HCT116 (cell line): Measurements from ENCODE around the gene GRIK4. TPM values are rescaled to one million over a fixed set of nuclear protein-coding genes. Genes with fewer than 3 reads are reported as not detected.

ENCODE experiments used
- ATAC-seq: fragments of 200-7000 bp; cut with Tn5 transposase; 2 replicates; pipeline ENCODE4 v1.9.1; 2020; ENCODE audit warnings: mild to moderate bottlenecking, moderate library complexity
- BruUV-seq: library from RNA; stranded (reverse); fragments of 400-500 nt; replicated peaks from 2 replicates; lab custom pipeline; 2021; lab: Mats Ljungman, UMichigan
- CTCF ChIA-PET: fragments of 300-600 bp; sonication (Branson Sonifier 250); formaldehyde crosslinking; loops from one replicate; lab custom pipeline; 2021; ENCODE audit warnings: antibody characterized with exemption; lab: Charles Lee
- POLR2A ChIA-PET: fragments of 300-600, 350-600 bp; sonication (Branson Sonifier 250); formaldehyde crosslinking; loops from one replicate; lab custom pipeline; 2021; ENCODE audit warnings: antibody characterized with exemption; lab: Charles Lee
- RAD21 ChIA-PET, 2 experiments: fragments of 300-600 bp; sonication (Branson Sonifier 250); formaldehyde crosslinking; loops; one replicate each; lab custom pipeline; 2023; ENCODE audit warnings: low total read pairs in 2 of 2; ENCODE audit not compliant: uncharacterized antibody in 2 of 2, unreplicated experiment in 2 of 2, low non-redundant PET in 1 of 2; lab: Charles Lee
- DNase-seq: peaks from one replicate; pipeline ENCODE4 v3.0.0-alpha.2; 2010; ENCODE audit warnings: low read depth, low spot score
- H2AFZ ChIP-seq: fragments of 200-600 bp; shearing (Covaris generic), sonication (generic); 2 replicates; pipeline ENCODE4 v1.6.1; 2017; ENCODE audit warnings: low read depth, mixed run types, mixed read lengths, antibody characterized with exemption, low read length; ENCODE audit not compliant: poor library complexity, severe bottlenecking
- H3K27ac ChIP-seq: 2 replicates; pipeline ENCODE4 v1.5.1; 2012; ENCODE audit warnings: low read depth, low read length
- H3K27me3 ChIP-seq: fragments of 200-600 bp; sonication (generic); 2 replicates; pipeline ENCODE4 v1.6.1; 2016; ENCODE audit warnings: mixed run types, low read length, mixed read lengths; ENCODE audit not compliant: insufficient read depth
- H3K36me3 ChIP-seq, 2 experiments: fragments of 200-500 bp in 1 of 2; fragments of 200-600 bp in 1 of 2; sonication (Bioruptor generic) in 1 of 2; sonication (generic) in 1 of 2; 2 replicates each; pipeline versions ENCODE4 v1.5.1 to v1.6.1; 2014 to 2016; ENCODE audit warnings: low read length in 2 of 2, inconsistent platforms in 1 of 2, mixed read lengths in 1 of 2, mixed run types in 1 of 2; ENCODE audit not compliant: insufficient read depth in 2 of 2, control insufficient read depth in 1 of 2
- H3K4me1 ChIP-seq, 2 experiments: fragments of 200-600 bp in 1 of 2; sonication (generic) in 1 of 2; 2 replicates each; pipeline versions ENCODE4 v1.5.1 to v1.6.1; 2012 to 2017; ENCODE audit warnings: low read length in 2 of 2, inconsistent platforms in 1 of 2, mild to moderate bottlenecking in 1 of 2, mixed read lengths in 1 of 2, mixed run types in 1 of 2, moderate library complexity in 1 of 2; ENCODE audit not compliant: insufficient read depth in 2 of 2, control insufficient read depth in 1 of 2
- H3K4me2 ChIP-seq: fragments of 200-600 bp; sonication (generic); 2 replicates; pipeline ENCODE4 v1.6.1; 2017; ENCODE audit warnings: mixed run types, low read length, mixed read lengths
- H3K4me3 ChIP-seq, 2 experiments: fragments of 200-600 bp in 1 of 2; sonication (generic) in 1 of 2; replicated peaks in 1 of 2; 2 replicates each; pipeline ENCODE4 v1.5.1; 2011 to 2016; ENCODE audit warnings: low read length in 2 of 2, control low read depth in 1 of 2, low read depth in 1 of 2, mild to moderate bottlenecking in 1 of 2, mixed read lengths in 1 of 2, mixed run types in 1 of 2
- H3K79me2 ChIP-seq: fragments of 200-600 bp; sonication (generic); 2 replicates; pipeline ENCODE4 v1.6.1; 2017; ENCODE audit warnings: mild to moderate bottlenecking, mixed run types, low read length, moderate library complexity, mixed read lengths; ENCODE audit not compliant: insufficient read depth
- H3K9ac ChIP-seq: fragments of 200-600 bp; sonication (generic); 2 replicates; pipeline ENCODE4 v1.6.1; 2016; ENCODE audit warnings: low read length, mixed read lengths
- H3K9me2 ChIP-seq: fragments of 200-600 bp; sonication (generic), shearing (Covaris generic); 2 replicates; pipeline ENCODE4 v1.6.1; 2017; ENCODE audit warnings: mixed run types, mild to moderate bottlenecking, moderate library complexity; ENCODE audit not compliant: insufficient read depth
- H3K9me3 ChIP-seq, 2 experiments: fragments of 200-500 bp in 1 of 2; fragments of 200-600 bp in 1 of 2; sonication (Bioruptor generic) in 1 of 2; sonication (generic) in 1 of 2; 2 replicates each; pipeline ENCODE4 v1.6.1; 2014 to 2017; ENCODE audit warnings: low read length in 2 of 2, mixed read lengths in 2 of 2, inconsistent platforms in 1 of 2, low read depth in 1 of 2, mild to moderate bottlenecking in 1 of 2, mixed run types in 1 of 2, moderate library complexity in 1 of 2; ENCODE audit not compliant: control insufficient read depth in 1 of 2, insufficient read depth in 1 of 2
- H4K20me1 ChIP-seq: fragments of 200-600 bp; sonication (generic), shearing (Covaris generic); 2 replicates; pipeline ENCODE4 v1.6.1; 2017; ENCODE audit warnings: mixed run types, mild to moderate bottlenecking, moderate library complexity; ENCODE audit not compliant: insufficient read depth
- EZH2 ChIP-seq: fragments of 200-600 bp; sonication (generic); IDR thresholded peaks from 2 replicates; pipeline ENCODE4 v1.6.1; 2017; ENCODE audit warnings: antibody characterized with exemption, mixed run types
- FOSL1 ChIP-seq: IDR thresholded peaks from 2 replicates; pipeline ENCODE4 v1.6.1; 2012; ENCODE audit warnings: low read depth
- RAD21 ChIP-seq: IDR thresholded peaks from 2 replicates; pipeline ENCODE4 v1.6.1; 2012; ENCODE audit warnings: low read depth, mild to moderate bottlenecking
- intact Hi-C: fragments of 100-400 bp; cut with micrococcal nuclease; formaldehyde crosslinking; loops from 2 replicates; pipeline ENCODE4 v1.10.0; 2022
- total RNA-seq: library from RNA; stranded (reverse); gene quantifications from one replicate; pipeline ENCODE4 v1.2.1, GENCODE V29; 2021; ENCODE audit not compliant: unreplicated experiment

The GRIK4 gene
- total RNA-seq, 1 experiment from 2014 or later: 0.52 TPM

DNA sequence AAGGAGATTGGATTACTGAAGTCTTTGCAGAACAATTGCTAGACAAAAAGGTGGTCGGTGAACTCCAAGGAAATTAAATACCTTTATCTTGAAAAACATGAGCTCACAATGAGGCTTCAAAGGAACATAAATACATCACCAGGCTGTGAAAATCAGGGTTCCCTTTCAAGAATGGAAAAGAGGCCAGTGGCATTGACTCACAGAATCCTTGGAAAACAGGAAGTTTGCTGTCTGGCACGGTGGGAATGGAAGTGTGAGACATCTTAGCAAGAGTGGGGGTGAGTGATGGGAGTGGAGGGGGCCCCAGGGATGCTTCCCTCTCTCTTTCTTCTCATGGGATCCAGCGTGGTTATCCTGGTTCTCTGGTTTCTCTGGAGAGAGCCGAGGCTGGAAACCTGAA is 463.4 kb downstream of the GRIK4 start:
- ATAC-seq (no peak), DNase-seq (no peak)
- Histone ChIP-seq H2AFZ (no peak overlapping the region), H3K9me3 (no peaks in the 10 kb centered on the region), H3K27ac (no peak overlapping the region), H3K4me2 (no peak overlapping the region), H4K20me1 (no peaks in the 10 kb centered on the region), H3K9me2 (no peaks in the 10 kb centered on the region), H3K36me3 (no peaks in the 10 kb centered on the region), H3K9ac (no peak overlapping the region), H3K79me2 (no peaks in the 10 kb centered on the region), H3K4me1 (peaks cover 0 to 4% of the 10 kb centered on the region in 2 experiments; a peak in 1 of 4 replicates), H3K4me3 (no peak overlapping the region)
- ChIA-PET RAD21 (no interaction called here), CTCF (interaction anchor here (1.2 kb wide), 1 partner anchor 220 kb away, joined by 3 read pairs; no protein-coding TSS in a partner anchor), POLR2A (no interaction called here)
- BruUV-seq: no TSS peak
- intact Hi-C loops: no loop called here
- no peak for TF ChIP-seq FOSL1
- TF ChIP-seq, all 23 proteins: peak for 0
- H3K27me3 ChIP-seq: peaks cover 63% of the 10 kb centered on the region

DNA sequence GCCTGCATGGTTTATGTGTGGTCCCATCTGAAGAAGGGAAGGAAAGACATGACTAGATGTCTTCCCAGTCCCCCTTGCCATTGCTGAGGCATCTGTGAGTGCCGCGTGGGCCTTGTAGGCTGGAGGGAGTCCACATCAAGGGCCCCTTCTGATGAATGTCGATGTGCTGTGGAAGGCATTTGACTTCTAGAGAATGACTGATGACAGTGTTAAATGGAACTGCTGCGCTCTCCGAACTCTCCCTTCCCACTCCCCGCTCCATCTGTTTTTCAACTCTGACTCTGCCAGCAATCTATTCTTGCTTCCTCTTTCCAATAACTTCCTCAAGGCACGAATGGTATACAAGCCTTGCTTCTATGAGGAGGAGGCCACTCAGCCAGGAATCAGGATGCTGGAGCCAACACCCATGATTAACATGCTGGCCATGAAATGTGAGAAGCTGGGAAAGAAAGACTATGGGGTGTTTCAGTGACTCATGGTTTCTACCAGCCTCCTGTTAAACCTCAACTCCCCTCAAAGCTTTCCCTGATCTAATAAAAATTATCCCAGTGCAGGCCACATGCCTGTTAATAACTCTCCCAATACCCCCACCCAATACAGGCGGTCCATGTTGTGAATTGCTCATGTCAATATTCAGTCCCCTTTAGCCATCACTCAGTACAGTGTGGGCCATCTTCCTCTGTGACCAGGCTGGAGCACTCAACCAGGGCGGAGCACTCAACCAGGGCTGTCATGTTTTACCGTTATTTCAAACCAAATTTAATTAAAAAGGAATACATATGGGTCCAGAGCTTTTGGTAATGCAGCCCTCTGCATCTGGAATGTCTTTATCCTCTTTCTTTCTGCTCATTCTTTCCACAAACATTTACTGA is 466.0 kb downstream of the GRIK4 start:
- H3K27me3 ChIP-seq: peaks cover 50% of the 10 kb centered on the region
- no peak for TF ChIP-seq EZH2
- TF ChIP-seq RAD21: no peak
- TF ChIP-seq, all 23 proteins: peak for 0
- H3K9me2 ChIP-seq: no peaks in the 10 kb centered on the region
- H3K4me1 ChIP-seq: peaks cover 0 to 4% of the 10 kb centered on the region in 2 experiments; a peak in 1 of 4 replicates
- ChIA-PET POLR2A (no interaction called here), RAD21 (no interaction called here), CTCF (no interaction called here)
- no peak overlapping the region for H2AFZ ChIP-seq
- H3K4me2 ChIP-seq: no peak overlapping the region
- no peaks in the 10 kb centered on the region for H3K36me3 ChIP-seq
- no peak overlapping the region for H3K4me3 ChIP-seq
- ATAC-seq (no peak), DNase-seq (no peak)
- intact Hi-C loops: no loop called here
- no peaks in the 10 kb centered on the region for H3K79me2 ChIP-seq
- H3K9ac ChIP-seq: no peak overlapping the region
- no peak overlapping the region for H3K27ac ChIP-seq
- no peaks in the 10 kb centered on the region for H3K9me3 ChIP-seq
- no peaks in the 10 kb centered on the region for H4K20me1 ChIP-seq
- no TSS peak for BruUV-seq
